Esophagus muscularis mucosa (tissue), 4 donors: ENCODE measurements around the gene NUBPL. TPM values are rescaled to one million over a fixed set of nuclear protein-coding genes. Genes with fewer than 3 reads are reported as not detected.

Source experiments
- DNase-seq: peaks from one replicate; pipeline ENCODE4 v3.0.0-alpha.2; 2017; ENCODE audit errors: extremely low spot score
- H3K27ac ChIP-seq, 4 donors: fragments of 200-600 bp; sonication (generic); replicated peaks in 1 of 4; 1 replicate in 3 of 4; 2 replicates in 1 of 4; pipeline ENCODE4 v1.5.1; 2016 to 2019; ENCODE audit warnings: mild to moderate bottlenecking in 1 of 4
- H3K27me3 ChIP-seq, 4 donors: fragments of 200-600 bp; sonication (generic); one replicate each; pipeline versions ENCODE4 v1.5.1 to v1.6.0; 2016 to 2019
- H3K36me3 ChIP-seq, 4 donors: fragments of 200-600 bp; sonication (generic); one replicate each; pipeline ENCODE4 v1.5.1; 2016 to 2019
- H3K4me1 ChIP-seq, 4 donors: fragments of 200-600 bp; sonication (generic); one replicate each; pipeline ENCODE4 v1.5.1; 2016 to 2019
- H3K4me3 ChIP-seq, 4 donors: fragments of 200-600 bp; sonication (generic); 1 replicate in 2 of 4; 2 replicates in 2 of 4; pipeline ENCODE4 v1.5.1; 2016 to 2019; ENCODE audit warnings: mild to moderate bottlenecking in 4 of 4, moderate library complexity in 1 of 4
- H3K9me3 ChIP-seq, 4 donors: fragments of 200-600 bp; sonication (generic); 1 replicate in 3 of 4; 2 replicates in 1 of 4; pipeline ENCODE4 v1.5.1; 2016 to 2019
- EP300 ChIP-seq: sonication (generic); formaldehyde crosslinking; IDR thresholded peaks from one replicate; pipeline ENCODE4 v1.6.1; 2017; ENCODE audit warnings: antibody characterized with exemption
- POLR2A ChIP-seq: fragments of 450-650 bp; IDR thresholded peaks from one replicate; pipeline ENCODE4 v1.6.1; 2017; ENCODE audit warnings: antibody characterized with exemption, moderate library complexity, mild to moderate bottlenecking, low read depth
- POLR2AphosphoS5 ChIP-seq, 2 donors: sonication (generic); formaldehyde crosslinking; IDR thresholded peaks; one replicate each; pipeline ENCODE4 v1.6.1; 2017; ENCODE audit warnings: antibody characterized with exemption in 2 of 2
- WGBS: methylation state at CpG from one replicate; pipeline ENCODE4 v1.1.5; 2018; 5-methylcytosine and 5-hydroxymethylcytosine counted together
- intact Hi-C: fragments of 100-400 bp; cut with DNase I; formaldehyde crosslinking; loops from one replicate; pipeline ENCODE4 v1.15.1; 2023
- total RNA-seq, 4 donors: library from RNA; depleted of rRNA; stranded (reverse); fragments of >200 nt; gene quantifications; one replicate each; pipeline versions ENCODE4 v1.1.0 to v1.2.1, GENCODE V29; 2016
- TF ChIP-seq, protein P1 (sequence below), 3 experiments: fragments of 200-600 bp in 2 of 3; fragments of 450-650 bp in 1 of 3; sonication (generic) in 2 of 3; IDR thresholded peaks; one replicate each; pipeline ENCODE4 v1.5.1; 2017 to 2019; ENCODE audit warnings: antibody characterized with exemption in 3 of 3, mild to moderate bottlenecking in 2 of 3, moderate library complexity in 1 of 3

Gene NUBPL
- total RNA-seq, 4 donors from 2014 or later: 10.3 to 13.6 (median 12.8) TPM

DNA sequence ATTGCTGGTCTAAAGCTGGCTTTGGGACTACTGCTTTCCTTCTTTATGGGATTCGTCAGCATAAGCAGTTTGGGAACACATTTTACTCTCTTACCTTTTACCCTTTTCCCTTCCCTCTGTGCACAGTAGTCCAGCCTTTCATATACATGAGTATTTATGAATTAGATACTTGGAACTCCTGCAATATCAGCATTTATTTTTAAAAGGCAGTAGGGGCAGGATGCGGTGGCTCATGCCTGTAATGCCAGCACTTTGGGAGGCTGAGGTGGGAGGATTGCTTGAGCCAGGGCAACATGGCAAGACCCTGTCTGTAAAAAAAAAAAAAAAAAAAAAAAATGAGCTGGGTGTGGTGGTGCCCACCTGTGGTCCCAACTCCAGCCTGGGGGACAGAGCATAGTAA lies 3.0 kb downstream of the NUBPL start:
- 89% methylated on average over 2 of the region's 2 CpGs for WGBS

DNA sequence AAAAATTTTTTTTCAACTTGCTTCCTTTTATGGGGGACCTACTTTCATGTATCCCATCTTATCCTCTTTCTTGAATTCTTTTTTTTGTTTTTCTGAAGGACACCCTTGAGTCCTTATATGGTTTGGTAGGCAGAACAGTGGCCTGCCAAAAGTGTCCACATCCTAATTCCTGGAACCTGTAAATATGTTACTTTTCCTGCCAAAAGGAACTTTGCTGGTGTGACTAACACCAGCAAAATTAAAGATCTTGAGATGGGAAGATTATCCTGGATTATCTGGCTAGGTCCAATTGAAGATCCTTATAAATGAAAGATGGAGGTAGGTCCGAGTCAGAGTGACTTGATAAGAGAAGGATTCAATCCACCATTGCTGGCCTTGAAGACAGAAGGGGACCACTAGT lies 5.3 kb downstream of the NUBPL start:
- Histone ChIP-seq H3K4me1 (peaks cover 11 to 52% (median 29%) of the 10 kb centered on the region in 4 donors), H3K4me3 (no peak overlapping the region), H3K27ac (no peak overlapping the region), H3K36me3 (no peaks in the 10 kb centered on the region), H3K9me3 (no peaks in the 10 kb centered on the region), H3K27me3 (no peaks in the 10 kb centered on the region)
- 46% methylated on average over 1 of the region's 1 CpG for WGBS
- TF ChIP-seq EP300: no peak
- TF ChIP-seq POLR2AphosphoS5 (IDR thresholded peaks at IDR 0.05): no peak
- TF ChIP-seq, protein P1, sequence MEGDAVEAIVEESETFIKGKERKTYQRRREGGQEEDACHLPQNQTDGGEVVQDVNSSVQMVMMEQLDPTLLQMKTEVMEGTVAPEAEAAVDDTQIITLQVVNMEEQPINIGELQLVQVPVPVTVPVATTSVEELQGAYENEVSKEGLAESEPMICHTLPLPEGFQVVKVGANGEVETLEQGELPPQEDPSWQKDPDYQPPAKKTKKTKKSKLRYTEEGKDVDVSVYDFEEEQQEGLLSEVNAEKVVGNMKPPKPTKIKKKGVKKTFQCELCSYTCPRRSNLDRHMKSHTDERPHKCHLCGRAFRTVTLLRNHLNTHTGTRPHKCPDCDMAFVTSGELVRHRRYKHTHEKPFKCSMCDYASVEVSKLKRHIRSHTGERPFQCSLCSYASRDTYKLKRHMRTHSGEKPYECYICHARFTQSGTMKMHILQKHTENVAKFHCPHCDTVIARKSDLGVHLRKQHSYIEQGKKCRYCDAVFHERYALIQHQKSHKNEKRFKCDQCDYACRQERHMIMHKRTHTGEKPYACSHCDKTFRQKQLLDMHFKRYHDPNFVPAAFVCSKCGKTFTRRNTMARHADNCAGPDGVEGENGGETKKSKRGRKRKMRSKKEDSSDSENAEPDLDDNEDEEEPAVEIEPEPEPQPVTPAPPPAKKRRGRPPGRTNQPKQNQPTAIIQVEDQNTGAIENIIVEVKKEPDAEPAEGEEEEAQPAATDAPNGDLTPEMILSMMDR (IDR thresholded peaks at IDR 0.05): no peak
- no peak for TF ChIP-seq POLR2A
- intact Hi-C loops: loop anchor here (5.0 kb wide), 1 partner anchor 59 kb away; no protein-coding TSS in a partner anchor
- DNase-seq: no peak

More for the DNA sequence above, 3.0 kb downstream of the NUBPL start:
- no peak overlapping the region for H3K4me3 ChIP-seq
- TF ChIP-seq, protein P1 (IDR thresholded peaks at IDR 0.05): no peak
- no peak for TF ChIP-seq EP300
- no peak for TF ChIP-seq POLR2AphosphoS5 (IDR thresholded peaks at IDR 0.05)
- TF ChIP-seq POLR2A: no peak
- no peaks in the 10 kb centered on the region for H3K27me3 ChIP-seq
- no peak overlapping the region for H3K27ac ChIP-seq
- no peak for DNase-seq
- peaks cover 11 to 48% (median 25%) of the 10 kb centered on the region in 4 donors for H3K4me1 ChIP-seq
- intact Hi-C loops: no loop called here
- H3K36me3 ChIP-seq: no peaks in the 10 kb centered on the region
- H3K9me3 ChIP-seq: no peaks in the 10 kb centered on the region

DNA sequence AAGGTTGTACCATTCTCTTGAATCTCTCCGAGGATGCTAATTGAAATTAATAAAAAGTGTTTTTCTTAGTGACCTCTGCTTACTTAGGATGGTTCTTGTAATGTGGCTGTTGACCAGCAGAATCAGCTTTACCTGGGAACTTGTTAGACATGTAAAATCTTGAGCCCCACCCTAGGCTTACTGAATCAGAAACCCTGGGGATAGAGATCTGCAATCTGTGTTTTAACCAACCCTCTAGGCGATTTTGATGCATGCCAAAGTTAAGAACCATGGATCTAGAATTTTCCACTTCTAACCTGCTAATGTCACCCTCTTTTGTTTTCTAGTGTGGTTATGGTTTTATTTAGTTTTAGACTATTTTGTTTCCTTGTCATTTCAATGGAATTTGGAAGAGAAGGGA lies 6.5 kb downstream of the NUBPL start:
- WGBS: 92% methylated on average over 2 of the region's 2 CpGs
- no peak for TF ChIP-seq POLR2AphosphoS5 (IDR thresholded peaks at IDR 0.05)
- TF ChIP-seq EP300: no peak
- no peak for TF ChIP-seq POLR2A
- intact Hi-C loops: loop anchor here (5.0 kb wide), 1 partner anchor 60 kb away; no protein-coding TSS in a partner anchor
- no peaks in the 10 kb centered on the region for H3K9me3 ChIP-seq
- no peaks in the 10 kb centered on the region for H3K36me3 ChIP-seq
- peak overlapping the region in 3 of 4 donors; percentile 1 to 61 (median 26) for H3K27ac ChIP-seq
- H3K27me3 ChIP-seq: no peaks in the 10 kb centered on the region
- DNase-seq: no peak
- H3K4me1 ChIP-seq: peaks cover 7 to 42% (median 19%) of the 10 kb centered on the region in 4 donors
- H3K4me3 ChIP-seq: no peak overlapping the region

DNA sequence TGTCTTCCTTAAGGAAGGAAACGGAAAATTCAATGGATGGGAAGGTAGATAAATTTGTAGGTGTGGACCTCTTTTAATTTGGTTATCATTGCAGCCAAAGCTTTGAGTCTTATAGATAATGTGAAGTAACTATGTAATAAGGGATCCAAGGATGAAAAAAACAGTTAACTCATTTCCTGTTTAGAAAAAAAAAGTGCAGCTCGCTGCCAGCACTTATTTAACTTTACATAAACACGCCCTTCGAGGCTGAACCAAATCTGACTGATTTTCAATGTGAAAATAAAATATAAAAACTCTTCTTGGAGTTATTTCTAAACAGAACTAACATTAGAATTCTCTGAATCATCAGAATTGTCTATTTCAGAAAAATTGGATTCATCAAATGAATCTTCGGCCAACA lies 7.0 kb downstream of the NUBPL start:
- H3K27ac ChIP-seq: peak overlapping the region; percentile 1 to 61 (median 16)
- 60% methylated on average over 5 of the region's 5 CpGs for WGBS
- TF ChIP-seq POLR2A (no peak), EP300 (no peak), POLR2AphosphoS5 (IDR thresholded peaks at IDR 0.05) (no peak)
- TF ChIP-seq, protein P1 (IDR thresholded peaks at IDR 0.05): no peak
- no peaks in the 10 kb centered on the region for H3K27me3 ChIP-seq
- H3K4me3 ChIP-seq: no peak overlapping the region
- no peaks in the 10 kb centered on the region for H3K36me3 ChIP-seq
- no peaks in the 10 kb centered on the region for H3K9me3 ChIP-seq
- DNase-seq: no peak
- intact Hi-C loops: loop anchor here (5.0 kb wide), 1 partner anchor 61 kb away; no protein-coding TSS in a partner anchor
- peaks cover 2 to 38% (median 15%) of the 10 kb centered on the region in 4 donors for H3K4me1 ChIP-seq

DNA sequence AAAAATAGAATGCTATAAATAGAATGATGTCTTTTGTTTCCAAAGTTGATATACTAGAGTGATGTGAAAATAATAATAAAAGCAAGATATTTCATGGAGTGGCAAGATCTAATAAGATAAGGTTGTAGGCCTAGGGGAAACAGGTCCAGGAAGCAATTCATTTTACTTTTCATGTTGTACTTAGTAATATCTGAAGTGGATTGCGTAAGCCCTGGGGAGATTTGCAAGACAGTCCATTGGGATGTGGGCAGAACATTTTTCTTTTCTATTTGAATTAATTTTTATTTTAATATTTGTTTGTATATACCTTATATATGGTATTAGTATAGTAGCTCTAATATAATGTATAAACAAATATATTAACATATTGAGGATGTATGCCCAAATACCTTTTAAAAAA lies 7.5 kb downstream of the NUBPL start:
- Histone ChIP-seq H3K9me3 (no peaks in the 10 kb centered on the region), H3K4me1 (peaks cover 0 to 33% (median 13%) of the 10 kb centered on the region in 4 donors), H3K4me3 (no peak overlapping the region), H3K36me3 (no peaks in the 10 kb centered on the region), H3K27ac (no peak overlapping the region), H3K27me3 (no peaks in the 10 kb centered on the region)
- TF ChIP-seq POLR2AphosphoS5 (IDR thresholded peaks at IDR 0.05): no peak
- no peak for TF ChIP-seq EP300
- no peak for TF ChIP-seq POLR2A
- TF ChIP-seq, protein P1 (IDR thresholded peaks at IDR 0.05): no peak
- DNase-seq: no peak
- WGBS: 83% methylated on average over 1 of the region's 1 CpG
- intact Hi-C loops: loop anchor here (5.0 kb wide), 1 partner anchor 61 kb away; no protein-coding TSS in a partner anchor
